Nephron (organoid): ENCODE data around the gene SORL1.

Experiments used
- H3K27ac Mint-ChIP-seq, 3 experiments: 2 replicates each; pipeline ENCODE4 v1.8.0; 2020; ENCODE audit warnings: mixed read lengths in 3 of 3, mild to moderate bottlenecking in 2 of 3, moderate library complexity in 1 of 3
- H3K27me3 Mint-ChIP-seq: 2 replicates; pipeline ENCODE4 v1.8.0; 2021; ENCODE audit warnings: low read depth, mild to moderate bottlenecking, moderate library complexity, mixed read lengths
- H3K36me3 Mint-ChIP-seq: 2 replicates; pipeline ENCODE4 v1.8.0; 2020; ENCODE audit warnings: low read depth, mixed read lengths
- H3K4me1 Mint-ChIP-seq: 2 replicates; pipeline ENCODE4 v1.8.0; 2020; ENCODE audit warnings: mixed read lengths
- H3K4me3 Mint-ChIP-seq, 3 experiments: 2 replicates each; pipeline ENCODE4 v1.8.0; 2020; ENCODE audit warnings: mild to moderate bottlenecking in 3 of 3, mixed read lengths in 3 of 3, moderate library complexity in 2 of 3
- H3K9me3 Mint-ChIP-seq: 2 replicates; pipeline ENCODE4 v1.8.0; 2020; ENCODE audit warnings: mixed read lengths
- TF ChIP-seq, protein P1 (sequence below), 3 experiments: fragments of 200-600 bp; sonication (generic); IDR thresholded peaks; one replicate each; pipeline ENCODE4 v1.5.0; 2021; ENCODE audit warnings: antibody characterized with exemption in 3 of 3; ENCODE audit not compliant: unreplicated experiment in 3 of 3

Gene SORL1

GRCh38 chr11:121412711-121413415, 39.3 kb upstream of the SORL1 start:
- Mint-ChIP-seq H3K4me3 (no peak overlapping the region), H3K9me3 (no peaks in the 10 kb centered on the region), H3K36me3 (no peaks in the 10 kb centered on the region), H3K4me1 (peaks cover 10% of the 10 kb centered on the region), H3K27ac (no peak overlapping the region), H3K27me3 (peaks cover 7% of the 10 kb centered on the region)
- TF ChIP-seq, protein P1, sequence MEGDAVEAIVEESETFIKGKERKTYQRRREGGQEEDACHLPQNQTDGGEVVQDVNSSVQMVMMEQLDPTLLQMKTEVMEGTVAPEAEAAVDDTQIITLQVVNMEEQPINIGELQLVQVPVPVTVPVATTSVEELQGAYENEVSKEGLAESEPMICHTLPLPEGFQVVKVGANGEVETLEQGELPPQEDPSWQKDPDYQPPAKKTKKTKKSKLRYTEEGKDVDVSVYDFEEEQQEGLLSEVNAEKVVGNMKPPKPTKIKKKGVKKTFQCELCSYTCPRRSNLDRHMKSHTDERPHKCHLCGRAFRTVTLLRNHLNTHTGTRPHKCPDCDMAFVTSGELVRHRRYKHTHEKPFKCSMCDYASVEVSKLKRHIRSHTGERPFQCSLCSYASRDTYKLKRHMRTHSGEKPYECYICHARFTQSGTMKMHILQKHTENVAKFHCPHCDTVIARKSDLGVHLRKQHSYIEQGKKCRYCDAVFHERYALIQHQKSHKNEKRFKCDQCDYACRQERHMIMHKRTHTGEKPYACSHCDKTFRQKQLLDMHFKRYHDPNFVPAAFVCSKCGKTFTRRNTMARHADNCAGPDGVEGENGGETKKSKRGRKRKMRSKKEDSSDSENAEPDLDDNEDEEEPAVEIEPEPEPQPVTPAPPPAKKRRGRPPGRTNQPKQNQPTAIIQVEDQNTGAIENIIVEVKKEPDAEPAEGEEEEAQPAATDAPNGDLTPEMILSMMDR (IDR thresholded peaks at IDR 0.05; ENCODE audit: unreplicated experiment in 3 of 3), result no peak

DNA sequence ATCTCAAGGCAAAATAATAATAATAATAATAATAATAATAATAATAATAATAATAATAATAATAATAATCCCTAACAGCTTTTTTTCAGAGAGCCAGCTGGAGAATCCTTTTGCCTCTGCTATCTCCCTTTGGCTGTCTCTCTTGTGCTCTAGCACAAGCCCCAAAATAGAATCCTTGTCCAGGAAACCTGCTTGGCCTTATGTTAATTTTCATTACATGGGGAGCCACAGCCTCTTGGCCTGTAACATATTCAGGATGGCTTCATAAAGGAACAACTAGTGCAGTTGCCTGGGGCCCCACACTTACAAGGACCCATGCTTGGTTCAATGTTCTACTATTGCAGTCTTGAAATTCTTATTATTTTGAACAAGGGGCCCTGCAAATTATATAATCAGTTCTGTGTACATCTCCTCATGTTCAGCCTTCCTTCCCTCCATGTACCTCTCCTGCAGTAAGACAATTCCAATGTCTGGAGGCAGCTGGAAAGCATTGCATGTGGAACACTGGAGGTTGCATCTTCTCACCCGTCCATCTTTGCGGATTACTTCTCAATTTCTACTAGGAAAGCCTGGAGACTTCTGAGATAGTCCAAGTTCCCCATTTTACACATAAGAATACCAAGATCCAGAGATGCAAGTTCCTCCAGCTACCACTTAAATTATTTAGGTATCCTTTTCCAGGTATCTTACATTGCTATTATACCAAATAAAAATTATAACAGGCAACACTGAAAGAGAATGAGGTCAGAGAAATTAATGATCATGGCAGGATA, 37.8 kb upstream of the SORL1 start:
- Mint-ChIP-seq H3K36me3 (no peaks in the 10 kb centered on the region), H3K27me3 (peaks cover 7% of the 10 kb centered on the region), H3K27ac (no peak overlapping the region), H3K9me3 (no peaks in the 10 kb centered on the region), H3K4me1 (peaks cover 16% of the 10 kb centered on the region), H3K4me3 (no peak overlapping the region)
- TF ChIP-seq, protein P1 (IDR thresholded peaks at IDR 0.05; ENCODE audit: unreplicated experiment in 3 of 3), result no peak

DNA sequence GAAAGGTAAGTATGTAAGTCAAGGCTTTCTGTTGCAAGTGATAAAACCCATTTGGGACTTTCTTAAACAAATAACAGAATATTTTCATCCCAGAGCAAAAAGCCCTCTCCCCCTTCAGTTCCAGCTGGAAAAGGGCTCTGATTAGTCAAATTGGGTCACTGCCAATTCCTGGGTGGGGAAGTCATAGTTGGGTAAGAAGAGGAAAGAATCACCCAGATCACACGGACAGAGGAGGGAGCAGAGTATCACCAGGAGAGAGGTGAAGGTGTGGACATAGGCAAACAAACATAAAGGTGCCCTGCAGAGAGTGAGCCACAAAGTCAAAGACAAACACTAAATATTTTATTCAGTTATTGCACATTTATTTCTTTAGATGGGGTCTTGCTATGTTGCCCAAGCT, 36.3 kb upstream of the SORL1 start:
- no peak overlapping the region for H3K4me3 Mint-ChIP-seq
- no peaks in the 10 kb centered on the region for H3K36me3 Mint-ChIP-seq
- H3K9me3 Mint-ChIP-seq, result no peaks in the 10 kb centered on the region
- peaks cover 7% of the 10 kb centered on the region for H3K27me3 Mint-ChIP-seq
- TF ChIP-seq, protein P1 (IDR thresholded peaks at IDR 0.05; ENCODE audit: unreplicated experiment in 3 of 3), result no peak
- no peak overlapping the region for H3K27ac Mint-ChIP-seq
- peaks cover 22% of the 10 kb centered on the region for H3K4me1 Mint-ChIP-seq

DNA sequence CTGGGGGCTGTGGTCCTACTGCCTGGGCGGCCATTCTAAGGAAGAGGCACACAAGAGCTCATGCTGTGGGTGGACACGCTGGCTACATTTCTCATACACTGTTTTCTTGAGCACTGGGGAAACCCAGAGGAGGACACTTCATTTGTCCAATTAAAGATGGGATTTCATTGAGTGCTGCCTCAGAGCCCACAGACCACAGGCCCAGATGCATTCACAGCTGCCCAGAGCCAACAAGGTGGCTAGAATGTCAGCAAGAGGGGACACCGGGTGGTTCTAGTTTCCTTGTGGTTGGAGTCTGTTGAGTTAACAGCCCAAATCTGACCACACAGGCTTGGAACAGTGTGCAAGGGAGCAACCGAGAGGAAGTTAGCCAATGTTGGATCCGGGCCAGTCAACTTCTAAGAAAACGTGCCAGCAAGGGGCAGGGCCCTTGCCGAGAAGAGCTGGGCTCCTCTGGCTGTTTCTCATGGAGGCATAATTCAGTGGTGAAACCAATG, 35.0 kb upstream of the SORL1 start:
- H3K9me3 Mint-ChIP-seq, result no peaks in the 10 kb centered on the region

GRCh38 chr11:121417607-121418006, 34.5 kb upstream of the SORL1 start:
- H3K36me3 Mint-ChIP-seq, result no peaks in the 10 kb centered on the region
- peak overlapping the region in 2 of 3 experiments; percentile 60 to 66 for H3K27ac Mint-ChIP-seq
- TF ChIP-seq, protein P1 (IDR thresholded peaks at IDR 0.05; ENCODE audit: unreplicated experiment in 3 of 3), result no peak
- H3K4me3 Mint-ChIP-seq, result no peak overlapping the region
- H3K4me1 Mint-ChIP-seq, result peaks cover 22% of the 10 kb centered on the region
- no peaks in the 10 kb centered on the region for H3K9me3 Mint-ChIP-seq
- peaks cover 4% of the 10 kb centered on the region for H3K27me3 Mint-ChIP-seq

More for the DNA sequence above, 35.0 kb upstream of the SORL1 start:
- Mint-ChIP-seq H3K27ac (peak overlapping the region in 2 of 3 experiments; percentile 60 to 66), H3K4me3 (no peak overlapping the region), H3K36me3 (no peaks in the 10 kb centered on the region), H3K4me1 (peaks cover 22% of the 10 kb centered on the region), H3K27me3 (peaks cover 7% of the 10 kb centered on the region)
- TF ChIP-seq, protein P1 (IDR thresholded peaks at IDR 0.05; ENCODE audit: unreplicated experiment in 3 of 3), result no peak
